Measurements from ENCODE around the gene CYP11A1.

- no peak for TF ChIP-seq CTCF (IDR thresholded peaks at IDR 0.05)
- TF ChIP-seq POLR2AphosphoS5 (IDR thresholded peaks at IDR 0.05) = no peak
- TF ChIP-seq EP300 (IDR thresholded peaks at IDR 0.05) = no peak
- TF ChIP-seq POLR2A (IDR thresholded peaks at IDR 0.05) = no peak
These were observed 3.0 kb upstream of the CYP11A1 start for GRCh38 chr15:74370471-74370870.

Measured in upper lobe of left lung (tissue), 4 donors.